Stimulated activated CD8-positive, alpha-beta memory T cell treated with anti-CD3 and anti-CD28 coated beads, Interleukin-15, amount 100 ng/mL, for 4 hours (primary cell): ENCODE results near the gene RNF130.
"Not testable (repeated sequence)": the region's sequence is repeated elsewhere in the genome, so short reads cannot be mapped to it uniquely, and the experiment has no call there.

Source experiments
- DNase-seq, 2 donors: peaks; one replicate each; pipeline ENCODE4 v3.0.0-alpha.2; 2020; ENCODE audit warnings: low read depth in 2 of 2

RNF130 gene

DNA sequence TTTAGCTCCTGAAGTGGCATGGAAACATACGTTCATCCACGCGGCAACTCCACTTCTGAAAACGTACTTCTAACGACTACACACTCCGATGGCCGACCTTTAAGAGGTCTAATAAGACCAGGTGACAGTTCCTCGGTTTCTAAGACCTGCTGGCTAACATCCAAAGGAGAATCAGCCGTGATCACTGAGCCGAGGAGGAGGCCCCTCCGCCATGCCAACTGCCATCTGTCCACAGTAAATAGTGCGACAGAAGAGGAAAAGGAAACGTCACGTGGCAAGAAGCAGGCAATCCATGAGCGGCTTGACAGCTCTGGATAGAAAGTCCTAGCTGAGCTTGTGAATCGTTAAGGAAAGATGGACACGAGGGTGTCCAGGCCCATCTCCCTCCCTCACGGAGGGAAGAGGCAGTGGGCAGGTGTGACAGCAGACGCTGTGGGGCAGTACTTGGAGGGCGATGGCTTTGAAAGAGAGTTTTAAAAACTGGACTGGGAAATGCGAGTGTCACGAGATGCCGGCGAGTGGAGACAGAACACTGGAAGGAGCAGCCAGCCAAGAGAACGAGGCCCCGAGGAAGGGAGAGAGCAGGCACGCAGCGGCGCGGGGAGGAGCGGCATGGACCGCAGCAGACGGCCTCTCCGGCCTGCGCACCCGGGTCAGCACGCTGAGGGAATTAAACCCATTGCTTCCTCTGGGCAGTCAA lies 97.2 kb downstream of the RNF130 start:
- DNase-seq: no peak

DNA sequence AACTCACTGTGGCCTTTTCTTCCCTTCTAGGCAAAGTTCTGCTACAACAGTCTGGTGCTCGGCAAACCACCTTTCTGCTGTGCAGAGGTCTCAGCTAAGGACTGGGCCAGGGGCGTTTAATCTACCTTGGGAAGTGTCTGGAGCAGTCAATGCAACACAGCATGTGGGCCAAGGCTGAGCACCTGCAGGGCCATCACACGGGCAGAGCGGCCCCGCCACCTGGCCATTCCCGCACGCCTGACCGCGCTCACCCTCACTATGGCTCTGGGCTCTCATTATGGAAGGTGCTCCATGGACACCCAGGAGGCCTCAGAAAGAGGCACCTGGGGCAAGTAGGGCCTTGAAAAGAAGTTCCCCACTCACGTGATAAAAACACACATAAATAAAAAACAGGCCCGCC lies 98.2 kb downstream of the RNF130 start:
- DNase-seq: no peak

DNA sequence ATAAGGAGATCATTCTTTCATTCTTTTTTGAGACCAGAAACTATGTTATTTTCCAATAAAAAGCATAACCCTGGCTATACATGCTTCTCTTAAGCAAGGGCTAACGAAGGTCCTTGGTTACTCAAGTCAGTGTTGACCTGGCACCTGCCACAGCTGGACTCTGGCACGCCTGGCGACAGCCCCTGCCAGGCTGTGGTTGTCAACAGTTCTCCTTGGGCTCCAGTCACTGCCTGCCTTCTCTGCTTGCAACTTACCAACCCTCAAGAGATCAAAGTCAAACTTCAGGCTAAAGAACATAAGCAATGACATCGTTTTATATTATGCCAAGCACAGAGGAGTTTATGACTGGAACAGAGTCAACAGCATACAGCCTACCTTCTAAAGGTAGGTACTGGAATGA lies 102.4 kb downstream of the RNF130 start:
- DNase-seq: no peak

DNA sequence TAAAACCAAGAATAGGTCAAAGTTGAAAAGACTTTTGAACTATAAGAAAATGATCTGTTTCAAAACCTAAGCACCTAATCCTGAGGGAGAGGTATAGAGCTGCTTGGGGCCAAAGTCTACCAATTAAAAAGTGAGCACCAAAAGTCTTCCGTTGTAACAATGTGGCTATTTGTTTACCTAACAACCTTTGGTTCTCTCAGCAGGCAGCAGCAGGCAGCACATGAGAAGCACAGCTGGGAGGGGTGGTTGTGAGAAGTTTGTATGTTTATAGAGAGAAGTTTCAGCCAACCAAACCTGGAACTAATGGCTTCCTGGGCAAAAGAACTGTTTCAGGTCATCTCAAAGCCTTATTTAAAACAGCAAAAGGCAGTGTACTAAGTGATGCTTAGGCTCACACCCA lies 104.1 kb downstream of the RNF130 start:
- no peak for DNase-seq

DNA sequence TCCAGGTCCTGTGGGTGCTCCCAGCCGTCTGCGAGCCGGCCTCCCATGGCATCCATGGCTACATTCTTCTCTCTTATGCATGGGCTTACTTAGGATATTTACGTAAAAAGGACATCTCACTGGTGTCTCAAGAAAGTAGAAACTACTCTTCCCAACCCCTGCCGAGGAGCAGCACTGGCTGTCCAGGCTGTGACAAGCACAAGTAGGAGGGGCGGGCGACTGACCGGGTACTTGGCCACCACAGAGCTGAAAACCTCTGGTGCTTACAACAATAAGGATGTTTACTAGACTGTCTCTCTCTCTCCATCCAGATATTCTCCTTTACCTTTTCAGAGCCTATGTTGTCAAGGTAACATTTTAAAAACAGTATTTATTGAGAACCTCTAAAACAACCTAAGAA lies 107.5 kb downstream of the RNF130 start:
- no peak for DNase-seq

DNA sequence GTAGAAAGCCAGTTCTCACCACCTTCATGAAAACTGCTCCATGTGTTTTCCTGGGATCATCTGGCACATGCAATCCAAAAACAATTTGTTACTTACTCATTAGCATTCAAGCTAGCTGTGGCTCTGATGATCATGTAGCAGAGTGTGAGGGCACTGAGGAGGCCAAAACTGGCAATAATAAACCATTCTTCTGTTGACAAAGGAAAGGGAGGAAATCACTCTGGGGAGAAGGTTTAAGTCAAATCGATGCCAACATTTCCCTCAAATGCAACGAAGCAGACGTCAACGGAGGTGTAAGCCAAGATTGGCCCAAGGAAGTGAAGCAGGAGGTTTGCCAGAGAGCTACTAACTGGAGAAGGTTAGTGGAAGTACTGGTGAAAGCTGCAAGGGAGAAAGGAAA lies 108.2 kb downstream of the RNF130 start:
- no peak for DNase-seq

DNA sequence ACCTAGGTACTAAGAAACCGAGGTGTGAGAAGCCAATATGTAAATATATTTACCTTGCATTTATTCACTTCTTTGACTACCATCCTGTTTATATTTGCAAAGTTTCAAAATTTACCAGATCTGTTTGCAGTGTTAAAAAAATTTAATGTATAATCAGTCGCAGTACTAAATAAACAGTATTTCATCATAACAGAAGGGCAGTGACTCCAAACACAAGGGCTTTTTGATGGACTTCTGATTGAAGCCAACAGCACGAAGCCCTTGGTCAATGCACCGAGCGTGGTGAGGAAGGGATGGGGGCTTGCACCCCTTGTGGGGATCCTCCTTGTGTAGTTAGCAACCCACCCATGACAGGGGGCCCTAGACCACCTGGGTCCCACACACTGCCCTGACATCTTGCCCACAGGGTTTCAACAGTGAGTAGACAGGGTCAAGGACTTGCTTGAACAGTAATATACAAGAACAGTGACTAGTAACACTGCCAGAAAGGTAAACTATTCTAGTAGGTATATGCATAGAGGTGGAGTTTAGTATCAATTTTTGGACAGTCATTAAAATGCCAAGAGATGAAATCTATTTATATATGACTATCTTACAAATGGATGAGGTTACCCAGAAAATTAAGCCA lies 111.2 kb downstream of the RNF130 start:
- no peak for DNase-seq

DNA sequence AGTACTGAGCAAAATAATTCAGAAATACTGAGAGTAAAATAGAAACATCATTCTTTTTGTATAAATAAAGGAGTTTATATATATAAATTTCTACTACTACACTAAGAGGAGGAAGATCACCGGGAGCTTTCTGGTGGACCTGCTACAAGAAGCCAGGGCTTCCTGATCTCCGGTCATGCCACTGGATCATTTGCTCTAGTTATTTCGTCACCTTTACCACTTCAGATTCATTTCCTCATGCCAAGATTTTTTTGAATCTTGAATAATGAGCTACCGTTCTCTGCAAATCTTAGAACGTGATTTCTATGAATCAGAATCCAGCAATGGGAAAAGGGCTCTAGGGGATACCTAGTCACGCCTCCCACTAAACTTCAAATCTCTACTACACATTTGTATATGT lies 111.9 kb downstream of the RNF130 start:
- DNase-seq: no peak

DNA sequence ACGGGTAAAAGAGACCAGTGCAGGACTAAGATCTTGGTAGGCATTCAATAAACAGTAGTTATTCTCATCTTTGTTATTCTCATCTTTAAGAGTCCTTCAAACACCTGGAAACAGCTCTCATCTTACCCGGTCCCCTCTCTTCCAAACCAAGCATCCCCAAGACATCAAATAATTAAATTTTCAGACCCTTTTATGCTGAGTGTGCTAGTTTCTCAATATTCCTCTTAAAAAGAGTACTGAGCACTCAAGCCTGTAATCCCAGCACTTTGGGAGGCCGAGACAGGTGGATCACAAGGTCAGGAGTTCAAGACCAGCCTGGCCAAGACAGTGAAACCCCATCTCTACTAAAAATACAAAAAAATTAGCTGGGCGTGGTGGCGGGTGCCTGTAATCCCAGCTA lies 112.4 kb downstream of the RNF130 start:
- DNase-seq: not testable (repeated sequence)

DNA sequence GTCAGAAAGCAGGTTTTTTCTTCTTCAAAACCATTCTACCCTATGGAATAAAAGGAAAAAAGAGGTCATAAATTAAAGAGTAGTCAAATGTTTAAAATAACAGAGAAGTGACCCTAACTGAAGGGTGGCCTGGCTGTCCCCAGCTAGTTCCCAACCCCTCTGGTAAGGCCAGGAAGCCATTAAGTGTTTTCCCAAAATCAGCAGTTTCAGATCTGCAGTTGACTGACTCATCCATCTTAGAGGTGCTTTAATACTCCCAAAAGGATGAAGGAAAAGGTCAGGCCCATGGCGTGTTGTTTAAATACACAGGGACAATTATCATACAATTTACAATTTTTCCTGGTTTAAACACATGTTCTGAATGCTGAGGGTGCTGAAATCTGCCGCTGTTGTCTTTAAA lies 115.9 kb downstream of the RNF130 start:
- no peak for DNase-seq

DNA sequence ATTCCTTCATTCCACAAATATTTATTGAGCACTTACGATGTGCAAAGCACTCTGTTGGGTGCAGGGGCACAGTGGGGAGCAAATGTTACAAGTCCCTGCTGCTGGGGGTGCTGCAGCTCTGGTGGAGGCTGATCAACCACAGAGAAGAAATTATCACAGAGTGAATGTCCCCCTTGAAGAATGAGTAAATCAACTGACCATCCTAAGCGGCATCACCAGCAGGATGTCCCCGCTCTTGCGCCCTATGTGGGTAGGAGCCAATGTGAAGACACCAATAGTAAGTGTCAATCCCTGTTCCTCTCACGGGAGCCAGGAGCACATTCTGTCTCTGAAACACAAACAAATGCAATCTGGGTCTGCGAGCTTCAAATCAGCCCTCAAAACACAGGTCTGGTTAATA lies 116.5 kb downstream of the RNF130 start:
- no peak for DNase-seq

DNA sequence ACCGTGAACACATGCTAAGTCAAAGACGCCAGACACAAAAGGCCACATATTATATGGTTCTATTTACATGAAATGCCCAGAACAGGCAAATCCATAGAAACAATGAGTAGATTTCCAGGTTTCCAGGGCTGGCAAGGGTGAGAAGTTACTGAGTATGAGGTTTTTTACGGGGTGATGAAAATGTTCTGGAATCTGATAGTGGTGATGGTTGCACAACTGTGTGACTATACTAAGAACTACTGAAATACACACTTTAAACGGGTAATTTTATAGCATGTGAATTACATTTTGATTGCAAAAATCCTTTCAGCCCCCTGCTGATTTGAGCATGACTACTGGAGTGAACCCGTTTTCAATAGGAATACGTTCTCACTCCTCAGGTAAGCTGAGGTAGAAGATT lies 117.1 kb downstream of the RNF130 start:
- DNase-seq: no peak

DNA sequence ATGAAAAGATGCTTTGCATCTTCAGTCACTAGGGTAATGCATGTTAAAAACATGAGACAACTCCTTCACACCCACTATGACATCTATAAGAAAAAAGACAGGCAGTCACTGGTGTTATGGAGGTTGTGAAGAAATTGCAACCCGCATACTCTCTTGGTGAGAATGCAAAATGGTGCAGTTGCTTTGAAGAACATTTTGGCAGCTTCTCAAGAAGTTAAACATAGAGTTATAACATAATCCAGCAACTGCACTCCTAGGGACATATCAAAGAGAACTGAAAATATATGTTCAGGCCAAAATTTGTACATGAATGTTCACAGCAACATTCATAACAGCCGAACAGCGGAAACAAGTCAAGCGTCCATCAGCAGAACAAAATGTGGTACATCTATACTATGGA lies 117.6 kb downstream of the RNF130 start:
- no peak for DNase-seq

DNA sequence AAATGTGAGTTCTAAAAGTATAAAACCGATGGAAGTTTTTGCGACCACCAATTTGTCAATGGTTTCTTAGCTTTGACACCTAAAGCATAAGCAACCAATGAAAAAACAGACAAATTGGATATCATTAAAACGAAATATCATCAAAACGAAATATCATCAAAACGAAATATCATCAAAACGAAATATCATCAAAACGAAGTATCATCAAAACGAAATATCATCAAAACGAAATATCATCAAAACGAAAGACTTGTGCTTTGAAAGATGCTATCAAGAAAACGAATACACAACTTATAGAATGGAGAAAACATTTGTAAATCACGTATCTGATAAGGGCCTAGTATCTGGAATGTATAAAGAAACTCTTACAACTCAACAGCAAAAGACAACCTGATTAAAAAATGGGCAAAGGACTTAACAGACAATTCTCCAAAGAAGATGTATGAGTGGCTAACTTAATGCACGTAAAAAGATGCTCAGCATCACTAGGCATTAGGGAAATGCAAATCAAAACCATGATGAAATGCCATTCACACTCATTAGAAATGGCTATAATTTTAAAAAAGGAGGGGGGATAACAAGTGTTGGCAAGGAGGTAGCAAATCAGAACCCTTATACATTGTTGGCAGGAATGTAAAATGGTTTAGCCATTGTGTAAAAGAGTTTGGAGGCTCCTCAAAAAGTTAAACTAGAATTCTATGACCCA lies 134.4 kb downstream of the RNF130 start:
- no peak for DNase-seq

DNA sequence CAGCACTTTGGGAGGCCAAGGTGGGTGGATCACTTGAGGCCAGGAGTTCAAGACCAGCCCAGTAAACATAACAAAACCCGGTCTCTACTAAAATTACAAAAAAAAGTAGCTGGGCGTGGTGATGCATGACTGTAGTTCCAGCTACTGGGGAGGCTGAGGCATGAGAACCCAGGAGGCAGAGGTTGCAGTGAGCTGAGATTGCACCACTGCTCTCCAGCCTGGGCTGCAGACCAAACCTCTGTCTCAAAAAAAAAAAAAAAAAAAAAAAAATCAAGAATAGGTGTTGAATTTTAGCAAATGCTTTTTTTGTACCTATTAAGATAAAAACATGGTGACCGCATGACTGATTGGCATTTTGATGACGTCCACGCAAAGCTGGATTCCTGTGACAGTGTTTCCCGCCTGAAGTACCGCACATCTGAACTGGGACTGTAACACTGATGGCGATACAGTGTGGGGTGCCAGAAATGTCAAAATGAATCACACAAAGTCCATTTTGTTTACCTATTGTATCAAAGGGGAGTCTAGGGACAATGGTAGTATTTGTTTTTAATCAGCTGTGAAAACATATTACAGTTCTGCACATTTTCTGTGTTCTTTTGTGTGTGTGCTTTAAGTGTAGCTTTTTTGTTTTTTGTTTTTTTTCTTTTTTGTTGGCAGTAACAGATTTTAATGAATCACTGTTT lies 140.6 kb downstream of the RNF130 start:
- no peak for DNase-seq

DNA sequence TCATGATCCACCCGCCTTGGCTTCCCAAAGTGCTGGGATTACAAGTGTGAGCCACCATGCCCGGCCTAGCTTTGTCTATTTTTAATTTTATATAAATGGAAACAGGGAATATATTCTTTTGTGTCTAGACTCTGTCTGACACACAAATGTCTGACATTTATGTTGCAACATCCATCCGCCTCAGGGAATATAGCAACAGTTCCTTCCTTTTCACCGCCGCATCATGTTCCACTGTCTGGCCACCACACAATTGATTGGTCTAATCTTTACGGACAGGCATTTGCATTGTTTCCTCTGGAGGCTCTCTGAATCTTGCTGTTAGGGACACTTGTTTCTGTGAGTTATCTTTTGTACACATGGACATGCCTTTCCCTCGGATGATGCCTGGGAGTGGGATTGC lies 143.7 kb downstream of the RNF130 start:
- no peak for DNase-seq

DNA sequence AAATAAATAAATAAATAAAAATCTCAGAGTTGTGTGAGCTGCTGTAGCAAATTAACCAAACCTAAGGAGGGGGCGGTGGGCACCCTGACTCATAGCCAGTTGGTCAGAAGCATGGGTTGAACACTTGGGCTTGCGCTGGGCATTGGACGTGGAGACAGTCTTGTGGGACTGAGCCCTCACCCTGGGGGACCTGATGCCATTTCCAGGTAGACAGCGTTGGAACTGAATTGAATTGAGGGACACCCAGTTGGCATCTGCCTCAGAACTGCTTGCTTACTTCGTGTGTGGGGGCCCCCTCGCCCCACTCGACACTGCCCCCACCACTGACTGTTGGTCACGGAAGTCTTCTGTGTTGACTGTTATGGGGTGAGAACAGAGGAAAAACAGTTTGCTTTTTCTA lies 144.9 kb downstream of the RNF130 start:
- DNase-seq: no peak

DNA sequence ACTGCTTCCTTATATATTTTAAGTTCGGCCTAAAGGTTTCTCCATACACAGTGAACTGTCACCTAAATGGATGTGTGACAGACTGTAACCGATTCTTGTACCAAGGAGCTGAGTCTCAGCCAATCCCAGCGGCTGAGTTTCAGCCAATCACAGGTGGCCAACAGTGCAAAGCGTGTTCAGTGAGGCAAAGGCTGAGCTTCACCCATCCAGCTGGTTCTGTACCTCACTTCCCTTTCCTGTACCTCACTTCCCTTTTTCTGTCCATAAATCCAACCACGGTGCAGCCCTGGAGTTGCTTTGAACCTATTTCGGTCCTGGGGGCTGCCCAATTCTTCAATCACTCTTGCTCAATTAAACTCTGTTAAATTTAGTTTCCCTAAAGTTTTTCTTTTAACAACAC lies 148.1 kb downstream of the RNF130 start:
- no peak for DNase-seq

DNA sequence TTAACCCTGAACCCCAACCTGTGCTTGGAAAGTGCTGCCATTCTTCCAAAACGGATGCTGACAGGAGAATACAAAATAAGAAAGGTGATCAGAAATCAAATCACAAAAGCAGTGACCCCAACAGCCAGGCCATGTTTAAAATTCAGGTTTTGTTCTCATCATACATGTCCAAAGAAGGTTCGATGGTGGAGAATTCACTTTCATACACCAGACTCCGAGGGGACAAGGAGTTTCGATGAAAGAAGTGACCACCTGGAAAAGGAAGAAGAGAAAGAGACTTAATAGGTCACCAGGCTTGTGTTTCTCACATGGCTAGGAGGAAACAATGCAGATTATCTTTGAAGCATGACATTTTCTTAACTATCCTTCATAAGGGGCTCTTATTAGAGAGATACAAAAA lies 151.4 kb downstream of the RNF130 start:
- DNase-seq: no peak

DNA sequence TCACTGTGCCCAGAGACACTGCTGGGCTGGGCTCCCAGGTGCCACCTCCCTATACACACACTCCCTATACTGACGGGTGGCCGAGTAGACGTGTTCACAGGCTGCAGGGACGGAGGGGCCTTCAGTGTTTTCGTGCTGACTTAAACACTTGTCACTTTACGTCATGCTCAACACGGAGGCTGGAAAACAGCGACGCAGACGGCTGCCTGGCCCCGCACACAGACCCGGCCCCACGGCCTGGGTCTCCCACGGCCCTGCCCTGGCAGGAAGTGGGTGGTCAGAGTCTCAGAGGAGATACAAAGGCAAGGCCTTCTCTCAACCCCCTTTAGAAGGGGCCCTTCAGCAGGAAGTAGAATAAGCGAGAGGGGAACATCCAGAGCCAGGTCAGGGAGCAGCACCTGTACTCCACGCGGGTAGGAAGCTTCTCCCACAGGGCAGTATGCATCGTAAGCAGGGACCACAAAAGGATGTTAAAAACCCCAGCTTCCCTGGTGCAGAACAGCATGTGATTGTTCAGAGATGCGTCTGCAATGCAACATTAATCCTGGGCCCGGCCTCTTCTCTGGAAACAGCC lies 152.0 kb downstream of the RNF130 start:
- DNase-seq: no peak

DNA sequence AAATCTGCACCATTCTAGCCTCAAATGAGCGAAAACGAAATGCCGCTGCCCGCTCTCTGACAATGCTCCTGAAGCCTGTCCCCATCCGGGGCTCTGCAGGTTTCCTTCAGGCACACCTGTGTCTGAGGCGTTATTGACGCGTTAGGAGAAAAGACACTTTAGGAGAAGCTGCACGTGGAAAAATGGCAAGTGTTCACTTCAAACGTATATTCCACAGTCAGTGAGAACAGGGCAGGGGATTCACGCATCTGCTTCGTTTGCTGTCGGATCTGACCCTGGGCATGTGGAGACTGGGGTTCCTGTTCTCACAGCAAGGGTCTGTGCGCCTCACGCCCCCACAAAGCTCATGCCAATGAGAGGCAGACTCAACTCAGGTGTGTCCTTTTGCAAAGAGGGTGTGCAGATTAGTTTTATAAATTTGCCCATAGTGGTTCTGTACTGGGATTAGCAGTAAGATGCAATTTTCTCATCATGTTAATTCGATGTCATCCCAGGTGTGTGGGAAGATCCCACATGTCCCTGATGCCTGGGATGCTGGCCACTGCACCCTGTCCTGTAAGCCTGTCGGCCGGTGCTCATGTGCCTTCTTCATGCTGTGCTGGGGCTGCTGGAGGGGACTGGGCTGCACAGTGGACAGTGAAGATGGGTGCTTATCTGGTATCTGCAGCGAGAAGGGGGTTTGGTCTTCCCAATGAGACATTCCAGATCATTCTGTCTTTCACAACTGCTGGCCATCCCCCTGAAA lies 152.6 kb downstream of the RNF130 start:
- no peak for DNase-seq

DNA sequence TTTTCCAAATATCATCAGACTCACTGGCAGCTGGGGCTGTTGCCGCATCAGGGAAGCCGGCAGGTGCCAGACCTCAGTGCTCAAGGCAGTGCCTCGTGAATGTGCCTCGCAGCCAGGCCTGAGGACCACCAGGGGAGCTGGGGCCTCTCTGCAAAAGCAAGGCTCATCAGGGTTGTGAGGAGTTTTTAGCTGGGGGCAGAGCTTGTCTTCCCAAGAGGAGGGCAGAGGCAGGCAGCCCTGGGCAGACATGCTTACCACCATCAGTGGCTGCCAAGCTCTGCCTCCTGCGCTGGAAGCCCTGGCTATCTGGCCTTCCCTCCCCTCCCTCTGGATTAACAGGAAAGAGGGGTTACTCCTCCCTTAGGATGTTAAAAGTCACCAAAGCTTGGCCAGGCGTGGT lies 155.0 kb downstream of the RNF130 start:
- DNase-seq: no peak
